CD4-positive, alpha-beta T cell treated with Interleukin-6 at 100 ng/mL for 8 hours (primary cell): ENCODE data around the gene C3orf49.

ENCODE experiments used
- DNase-seq: peaks from one replicate; pipeline ENCODE4 v3.0.0-alpha.2; 2020; ENCODE audit warnings: mixed read lengths, low spot score

C3orf49 gene

DNA sequence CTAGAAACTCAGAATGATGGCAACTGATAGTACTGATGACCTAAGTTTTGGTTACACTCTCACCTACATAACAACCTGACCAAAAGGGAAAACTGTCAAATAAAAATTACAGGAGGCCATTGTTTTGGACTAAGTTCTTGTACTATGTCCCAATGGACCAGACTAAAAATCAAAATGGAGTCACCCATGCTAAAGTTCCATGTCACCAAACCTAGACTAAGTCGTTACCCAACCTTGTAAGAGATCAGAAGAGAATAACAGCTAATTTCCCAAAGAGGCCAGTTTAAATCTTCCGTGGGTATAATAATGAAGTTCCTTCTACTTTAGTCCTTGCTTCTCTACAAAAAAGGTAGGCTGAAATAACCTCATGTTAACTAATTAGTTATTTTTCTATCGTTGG, 32.2 kb downstream of the C3orf49 start:
- DNase-seq = no peak

- DNase-seq = no peak
Measured at GRCh38 chr3:63853106-63853505, 34.0 kb downstream of the C3orf49 start.

- no peak for DNase-seq
Measured at GRCh38 chr3:63855333-63855940, 36.3 kb downstream of the C3orf49 start.

DNA sequence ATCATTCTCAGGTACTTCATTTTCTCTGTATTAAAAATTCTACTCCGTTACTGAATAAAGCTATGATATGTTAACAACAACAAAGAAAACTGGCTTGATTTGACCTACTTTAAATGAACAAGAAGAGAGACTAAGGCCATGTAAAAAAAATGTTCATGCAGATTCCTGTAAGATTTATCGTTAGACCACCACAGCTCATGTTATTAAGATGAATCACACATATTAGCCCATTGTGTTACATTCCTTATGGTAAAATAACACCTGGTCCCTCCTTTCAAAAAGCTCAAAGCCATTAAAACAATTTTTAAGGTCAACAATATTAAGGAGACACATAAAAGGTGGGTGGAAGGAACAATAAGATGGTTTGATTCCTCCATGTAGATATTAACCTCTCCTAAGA, 38.2 kb downstream of the C3orf49 start:
- no peak for DNase-seq

DNA sequence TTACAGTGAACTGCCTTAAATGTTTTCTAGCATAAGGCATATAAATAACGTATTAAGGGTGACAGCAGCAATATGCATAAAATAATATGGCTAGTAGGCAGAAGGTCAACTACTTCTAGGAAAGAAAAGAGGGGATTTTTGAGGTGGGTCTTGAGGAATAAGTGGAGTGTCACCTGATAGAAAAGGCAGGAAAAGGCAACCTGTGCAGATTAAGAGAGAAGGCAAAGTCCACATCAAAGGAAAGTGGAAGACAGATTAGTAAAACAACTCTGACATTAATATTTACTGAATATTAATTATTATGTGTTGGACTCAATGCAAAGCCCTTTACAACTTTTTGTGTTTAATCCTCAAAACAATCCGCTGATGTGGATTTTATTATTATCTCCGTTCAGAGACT, 41.7 kb downstream of the C3orf49 start:
- DNase-seq = no peak

- no peak for DNase-seq
Measured at GRCh38 chr3:63861306-63861705, 42.2 kb downstream of the C3orf49 start.

- no peak for DNase-seq
Measured at GRCh38 chr3:63862804-63863149, 43.7 kb downstream of the C3orf49 start.

GRCh38 chr3:63863150-63864007, 44.3 kb downstream of the C3orf49 start, which contains the start of the genes ATXN7 and THOC7:
TSS of gene ATXN7 (plus strand) at chr3:63863867. CDS start at chr3:63912599, 48,732 bp downstream.
TSS of gene THOC7 (minus strand) at chr3:63863805. CDS start at chr3:63863790, 15 bp downstream.
- DNase-seq = peak; percentile 62

DNA sequence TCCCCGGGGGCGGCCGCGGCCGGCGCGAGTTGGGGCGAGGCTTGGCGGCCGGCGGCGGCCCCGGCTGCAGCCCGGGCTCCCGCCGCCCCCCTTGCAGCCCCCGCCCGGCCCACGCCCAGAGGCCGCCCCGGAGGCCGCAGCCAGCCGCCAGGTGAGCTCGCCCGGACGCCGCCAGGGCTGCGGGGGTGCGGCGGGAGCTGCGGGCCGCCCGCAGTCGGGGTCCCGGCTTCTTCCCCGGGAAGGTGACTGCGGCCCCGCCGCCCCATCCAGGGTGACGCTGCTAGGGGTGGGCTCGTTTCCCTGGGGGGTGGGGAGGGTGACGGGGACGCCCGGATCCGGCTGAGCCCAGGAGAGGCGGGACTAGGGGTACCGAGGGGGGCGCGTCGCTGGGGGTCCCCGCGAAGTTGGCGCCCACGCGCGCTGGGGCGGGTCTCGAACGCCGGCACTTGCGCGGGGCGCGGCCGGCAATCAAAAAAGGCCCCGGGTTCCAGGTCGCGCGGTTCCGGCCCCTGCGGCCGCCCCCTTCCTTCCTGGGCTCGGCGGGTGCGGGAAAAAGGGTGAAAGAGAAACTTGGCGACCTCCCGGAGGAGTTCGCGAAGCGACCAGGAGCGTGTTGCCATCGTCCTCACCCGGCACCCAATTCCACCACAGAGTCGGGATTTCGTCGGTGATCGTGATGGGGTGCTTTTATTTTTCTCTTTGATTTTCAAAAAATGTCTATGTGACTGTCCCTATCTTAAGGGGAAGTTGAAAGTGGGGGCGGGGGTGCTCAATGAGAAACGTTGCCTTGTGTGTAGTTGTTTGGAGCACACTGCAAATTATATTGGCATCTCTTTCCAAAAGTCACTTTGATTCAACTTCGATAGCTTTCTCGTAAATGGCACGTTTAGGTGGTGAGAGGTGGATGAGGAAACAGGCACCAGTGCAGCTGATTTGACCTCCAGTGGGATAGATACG, 45.2 kb downstream of the C3orf49 start:
- DNase-seq = peak; percentile 20

GRCh38 chr3:63864965-63865327, 45.8 kb downstream of the C3orf49 start:
- no peak for DNase-seq

GRCh38 chr3:63867225-63867624, 48.1 kb downstream of the C3orf49 start:
- DNase-seq = no peak

- no peak for DNase-seq
Measured at GRCh38 chr3:63869940-63870614, 51.0 kb downstream of the C3orf49 start.

DNA sequence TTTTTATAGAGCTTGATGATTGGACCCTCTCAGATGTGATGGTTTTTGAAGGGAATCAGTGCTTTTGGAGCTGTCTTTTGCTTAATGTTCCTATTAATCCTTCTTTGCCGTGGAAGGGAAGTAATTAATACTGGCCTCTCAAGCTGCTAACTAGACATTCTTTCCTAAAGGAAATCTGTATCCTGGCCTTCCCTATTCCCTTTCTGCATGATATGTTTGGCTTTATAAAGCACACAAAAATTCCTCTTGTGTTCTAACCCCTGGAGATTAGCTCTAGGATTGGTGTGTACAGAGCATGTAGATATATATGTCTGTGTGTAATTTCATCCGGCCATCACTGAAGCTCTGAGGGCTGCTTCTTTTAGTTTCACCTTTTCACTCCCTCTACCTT, 51.5 kb downstream of the C3orf49 start:
- no peak for DNase-seq

DNA sequence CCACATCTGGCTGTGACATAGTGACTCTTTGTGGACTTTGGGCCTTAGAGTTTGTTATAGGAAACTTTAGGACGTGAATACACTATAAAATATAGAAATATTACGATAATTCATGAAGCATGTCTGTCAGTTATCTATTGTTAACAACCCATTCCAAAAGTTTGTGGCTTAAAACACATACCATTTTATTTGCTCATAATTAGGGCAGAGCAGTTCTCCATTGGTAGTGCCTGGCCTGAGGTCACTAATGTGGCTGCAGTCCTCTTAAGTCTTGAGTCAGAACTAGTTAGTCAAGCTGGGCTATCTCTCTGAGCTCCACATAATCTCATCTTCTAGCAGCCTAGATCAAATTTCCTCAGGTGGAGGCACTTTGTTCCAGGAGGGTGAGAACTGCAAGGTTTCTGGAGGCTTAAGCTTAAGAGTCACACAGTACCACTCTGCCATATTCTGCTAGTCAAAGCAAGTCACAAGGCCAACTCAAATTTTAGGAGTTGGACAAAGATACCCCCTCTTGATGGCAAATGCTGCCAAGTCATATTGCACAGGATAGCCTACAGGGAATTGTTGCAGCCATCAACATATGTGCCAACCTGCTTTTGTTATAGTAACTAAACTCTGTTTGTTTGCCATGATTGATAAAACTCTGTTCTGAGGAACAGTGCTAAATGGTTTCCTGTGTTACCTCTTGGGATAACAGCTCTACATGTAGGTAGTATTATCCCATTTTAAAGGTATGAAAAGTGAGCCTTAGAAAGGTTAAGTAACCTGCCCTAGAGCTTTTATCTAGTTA, 53.2 kb downstream of the C3orf49 start:
- DNase-seq = no peak

DNA sequence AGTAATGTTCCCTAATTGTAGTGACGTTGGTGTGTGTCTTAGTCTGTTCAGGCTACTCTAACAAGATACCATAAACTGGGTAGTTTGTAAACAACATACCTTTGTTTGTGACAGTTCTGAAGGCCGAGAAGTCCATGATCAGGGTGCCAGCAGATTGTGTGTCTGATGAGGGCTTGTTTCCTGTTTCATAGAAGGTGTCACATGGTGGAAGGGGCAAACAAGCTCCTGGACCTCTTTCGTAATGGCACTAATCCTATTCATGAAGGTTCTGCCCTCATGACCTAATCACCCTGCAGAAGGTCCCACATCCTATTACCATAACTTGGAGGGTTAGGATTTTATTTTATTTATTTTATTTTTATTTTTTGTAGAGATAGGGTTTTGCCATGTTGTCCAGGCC, 55.7 kb downstream of the C3orf49 start:
- DNase-seq = no peak

DNA sequence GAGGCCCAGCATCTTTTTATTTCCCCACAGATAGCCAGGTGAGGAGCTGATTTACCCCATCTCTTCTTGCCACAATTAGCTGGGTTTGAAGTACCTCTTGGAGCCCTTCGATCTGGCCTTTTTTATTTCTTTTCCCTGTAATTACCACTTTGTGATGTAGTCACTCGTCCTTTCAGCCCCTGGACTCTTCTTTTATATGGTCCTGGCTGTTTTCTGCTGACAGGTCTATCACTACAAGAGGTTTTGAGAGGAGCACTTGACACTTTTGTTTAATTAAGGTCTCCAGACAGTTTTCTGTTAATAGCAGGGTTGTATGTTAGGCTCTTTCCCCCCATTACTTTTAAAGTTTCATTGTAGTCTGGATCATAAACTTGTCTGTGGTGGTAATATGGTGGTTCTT, 56.4 kb downstream of the C3orf49 start:
- no peak for DNase-seq

DNA sequence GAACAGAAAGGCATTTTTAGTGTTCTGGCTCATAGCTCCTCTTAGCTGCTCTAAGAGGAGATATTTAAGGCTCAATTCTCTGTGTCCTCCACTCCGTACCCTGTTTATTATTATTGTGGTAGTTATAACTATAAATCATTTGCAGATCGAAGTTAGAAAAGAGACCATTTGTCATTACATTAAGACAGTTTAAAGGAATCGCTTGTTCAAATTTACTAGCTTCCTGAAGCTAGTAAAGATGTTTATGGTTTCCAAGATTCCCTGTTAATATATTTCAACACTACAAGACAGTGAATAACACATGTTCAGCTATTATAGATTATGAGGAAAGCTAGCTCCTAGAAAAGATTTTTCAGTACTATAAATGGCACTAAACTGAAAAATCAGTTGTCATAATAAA, 57.2 kb downstream of the C3orf49 start:
- no peak for DNase-seq

DNA sequence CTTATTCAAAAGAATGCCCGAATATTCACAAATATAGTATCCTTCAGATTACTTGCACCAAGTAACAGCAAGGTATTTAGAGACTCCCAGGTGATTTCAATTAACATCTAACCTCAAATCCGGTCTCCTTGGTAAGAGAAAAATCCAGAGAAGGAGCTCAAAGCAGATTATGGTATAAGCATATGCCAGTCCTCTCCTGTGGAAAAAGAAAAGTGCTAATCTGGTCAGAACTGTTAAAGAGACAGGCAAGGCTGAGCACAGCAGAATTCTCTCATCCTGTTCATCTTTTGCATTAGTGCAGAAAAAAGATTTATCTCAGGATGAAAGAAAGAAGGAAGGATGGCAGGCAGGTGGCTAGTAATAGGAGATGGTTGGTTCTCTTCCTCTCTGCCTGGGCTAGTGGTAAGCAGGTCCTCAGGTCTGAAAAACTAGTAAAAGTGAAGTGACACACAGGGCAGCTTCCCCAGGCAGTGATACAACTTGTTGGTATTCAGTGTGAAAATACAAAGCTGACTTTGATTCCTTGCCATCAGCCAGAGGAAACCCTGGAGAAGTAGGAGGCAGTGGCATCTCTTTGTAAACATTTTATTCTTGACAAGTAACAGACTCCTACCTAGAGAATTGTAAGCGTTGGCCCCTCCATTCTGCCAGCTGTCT, 58.8 kb downstream of the C3orf49 start:
- no peak for DNase-seq

- DNase-seq = no peak
Measured at GRCh38 chr3:63878394-63879060, 59.4 kb downstream of the C3orf49 start.

DNA sequence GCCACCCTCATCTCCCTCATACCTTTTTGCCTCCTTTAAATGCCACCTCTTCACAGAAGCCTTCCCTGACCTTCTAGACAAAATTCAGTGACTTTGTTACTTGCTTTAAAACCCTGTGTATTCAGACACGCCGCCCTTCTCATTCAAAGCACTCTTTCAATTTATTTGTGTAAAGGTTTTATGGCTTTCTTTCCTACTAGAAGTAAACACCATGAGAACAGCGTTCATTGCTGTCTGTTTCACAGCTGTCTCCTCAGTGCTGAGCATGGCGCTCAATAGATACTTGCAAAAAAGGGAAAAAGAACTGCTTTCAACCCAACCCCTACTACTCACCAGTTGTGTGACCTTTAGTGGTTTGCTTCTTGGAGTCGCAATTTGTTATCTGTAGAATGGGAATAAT, 61.6 kb downstream of the C3orf49 start:
- DNase-seq = no peak
